SH-SY5Y (cell line): Measurements from ENCODE around the gene PEX14.

Experiments used
- GATA2 ChIP-seq: IDR thresholded peaks from 2 replicates; pipeline ENCODE4 v1.6.1; 2011; ENCODE audit warnings: mild to moderate bottlenecking, low read depth, low read length
- GATA3 ChIP-seq: IDR thresholded peaks from 2 replicates; pipeline ENCODE4 v1.6.1; 2011; ENCODE audit warnings: low read depth, mild to moderate bottlenecking, low read length, moderate library complexity

The PEX14 gene

DNA sequence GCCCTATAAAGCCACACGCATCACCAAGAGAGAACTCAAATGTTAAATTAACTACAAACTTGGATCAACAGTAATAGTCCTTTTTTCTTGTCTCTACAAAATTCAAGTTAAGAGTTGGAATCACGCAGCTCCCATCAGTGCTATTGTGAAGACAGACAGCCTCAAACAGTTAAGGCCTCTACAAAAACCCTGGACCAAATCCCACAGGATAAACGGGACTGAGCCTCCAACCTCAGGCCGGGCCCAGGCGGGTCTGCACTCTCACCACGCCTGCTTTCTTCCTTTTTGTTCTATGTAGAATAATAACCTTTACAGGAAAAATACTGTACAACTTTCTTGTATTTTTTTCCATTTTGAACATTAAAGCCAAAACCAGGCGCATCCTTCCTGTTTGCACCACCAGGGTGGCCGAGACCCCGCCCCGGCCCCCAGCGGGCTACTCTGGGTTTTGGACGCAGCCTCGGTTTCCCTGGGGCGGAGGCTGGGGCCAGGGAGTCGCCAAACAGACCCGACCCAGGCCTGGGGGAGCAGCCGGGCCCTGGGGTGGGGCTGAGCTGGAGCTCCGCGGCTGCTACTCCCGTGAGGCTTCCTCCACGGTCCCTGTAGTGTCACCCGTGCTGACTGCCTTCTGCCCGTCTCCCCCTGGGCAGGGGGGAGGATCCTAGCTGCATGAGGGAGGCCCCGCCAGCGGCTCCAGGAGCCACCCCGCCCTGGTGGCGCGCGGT, 163.2 kb downstream of the PEX14 start:
- no peak for TF ChIP-seq GATA2
- TF ChIP-seq GATA3 = no peak

DNA sequence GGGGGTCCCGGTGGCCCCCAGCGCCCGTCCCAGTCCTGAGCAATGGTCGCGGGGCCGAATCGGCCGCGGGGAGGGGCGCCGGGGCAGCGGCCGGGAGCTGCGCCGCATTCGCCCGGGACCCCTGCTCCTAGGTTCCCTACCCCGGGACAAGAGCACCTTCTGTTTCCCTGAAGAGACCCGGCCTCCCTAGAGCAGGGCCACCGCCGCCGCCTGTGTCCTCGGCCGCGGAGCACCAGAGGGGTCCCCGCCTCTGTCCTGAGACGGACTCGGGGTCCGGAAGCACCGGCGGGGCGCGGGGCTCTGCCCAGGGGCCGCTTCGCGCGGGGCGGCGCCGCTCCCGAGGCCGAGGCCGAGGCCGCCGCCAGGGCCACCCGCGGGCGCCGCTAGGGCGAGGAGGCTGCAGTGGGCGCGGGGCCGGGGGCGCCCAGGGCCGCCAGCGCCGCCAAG, 163.8 kb downstream of the PEX14 start:
- TF ChIP-seq GATA2 = no peak
- TF ChIP-seq GATA3 = no peak

DNA sequence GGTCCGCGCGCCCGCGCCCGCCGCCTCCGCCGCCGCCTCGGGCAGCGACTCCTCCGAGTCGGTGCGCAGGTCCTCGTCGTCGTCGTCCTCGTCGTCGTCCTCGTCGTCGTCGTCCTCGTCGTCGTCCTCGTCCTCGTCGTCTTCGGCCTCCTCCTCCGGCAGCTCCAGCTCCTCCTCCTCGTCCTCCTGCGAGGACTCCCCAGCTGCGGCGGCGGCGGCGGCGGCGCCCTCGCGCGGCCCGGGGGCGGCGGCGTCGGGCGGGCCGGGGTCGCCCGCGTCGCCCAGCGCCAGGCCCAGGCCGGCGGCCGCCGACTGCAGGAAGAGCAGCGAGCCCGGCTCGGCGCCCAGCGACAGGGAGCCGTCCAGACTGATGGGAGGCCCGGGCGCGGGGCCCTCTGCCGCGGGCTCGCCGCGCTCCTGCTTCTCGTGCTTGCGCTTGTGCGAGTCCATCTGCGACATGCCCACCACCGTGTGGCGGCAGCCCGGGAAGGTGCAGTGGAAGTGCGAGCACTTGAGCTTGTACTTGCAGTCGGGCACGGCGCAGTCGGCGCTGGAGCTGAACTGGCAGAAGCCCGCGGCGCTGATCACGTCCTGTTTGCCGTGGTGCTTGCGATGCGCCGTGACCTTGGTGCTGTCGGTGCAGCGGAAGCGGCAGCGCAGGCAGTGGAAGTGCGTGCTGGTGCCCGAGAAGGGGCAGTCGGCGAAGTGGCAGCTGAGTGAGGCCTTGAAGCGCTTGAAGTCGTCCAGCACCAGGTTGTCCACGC, 164.4 kb downstream of the PEX14 start:
- TF ChIP-seq GATA3 (no peak), GATA2 (no peak)

DNA sequence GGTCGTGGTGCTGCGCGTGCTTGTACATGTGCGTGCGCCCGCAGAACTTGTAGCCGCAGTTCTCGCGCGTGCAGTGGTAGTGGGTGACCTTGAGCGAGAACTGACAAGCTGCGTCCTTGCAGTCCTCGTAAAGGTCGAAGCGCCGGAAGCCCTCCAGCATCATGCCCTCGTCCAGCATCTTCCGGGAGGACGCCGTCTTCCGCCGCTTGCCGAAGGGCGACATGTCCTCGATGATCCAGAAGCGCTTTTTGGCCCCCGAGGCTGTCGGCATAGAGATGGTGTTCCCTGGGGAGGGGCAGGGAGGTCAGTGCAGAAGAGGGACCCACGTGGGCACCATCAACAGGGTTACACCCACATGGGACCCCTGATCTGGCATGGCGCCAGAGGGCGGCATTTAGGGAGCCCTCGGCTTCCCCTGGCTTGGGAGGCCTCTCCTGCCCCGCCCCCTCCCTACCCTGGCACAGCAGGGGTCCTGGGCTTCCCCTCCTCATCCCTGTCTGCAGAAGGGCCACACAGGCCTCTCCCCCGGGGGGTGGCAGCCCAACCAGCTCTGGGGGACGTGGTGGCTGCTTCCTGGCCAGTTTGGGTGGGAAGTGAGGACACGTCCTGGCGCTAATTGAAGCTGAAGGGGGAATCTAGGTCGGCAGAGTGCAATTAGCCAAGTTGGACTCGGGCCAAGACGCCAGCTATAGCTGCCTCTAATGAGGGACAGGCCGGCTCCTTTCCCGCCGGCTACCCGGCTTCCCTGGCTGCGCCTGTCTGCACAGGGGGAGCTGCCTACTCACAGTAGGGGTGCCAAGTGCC, 165.2 kb downstream of the PEX14 start:
- TF ChIP-seq GATA2 = no peak
- TF ChIP-seq GATA3 = no peak

DNA sequence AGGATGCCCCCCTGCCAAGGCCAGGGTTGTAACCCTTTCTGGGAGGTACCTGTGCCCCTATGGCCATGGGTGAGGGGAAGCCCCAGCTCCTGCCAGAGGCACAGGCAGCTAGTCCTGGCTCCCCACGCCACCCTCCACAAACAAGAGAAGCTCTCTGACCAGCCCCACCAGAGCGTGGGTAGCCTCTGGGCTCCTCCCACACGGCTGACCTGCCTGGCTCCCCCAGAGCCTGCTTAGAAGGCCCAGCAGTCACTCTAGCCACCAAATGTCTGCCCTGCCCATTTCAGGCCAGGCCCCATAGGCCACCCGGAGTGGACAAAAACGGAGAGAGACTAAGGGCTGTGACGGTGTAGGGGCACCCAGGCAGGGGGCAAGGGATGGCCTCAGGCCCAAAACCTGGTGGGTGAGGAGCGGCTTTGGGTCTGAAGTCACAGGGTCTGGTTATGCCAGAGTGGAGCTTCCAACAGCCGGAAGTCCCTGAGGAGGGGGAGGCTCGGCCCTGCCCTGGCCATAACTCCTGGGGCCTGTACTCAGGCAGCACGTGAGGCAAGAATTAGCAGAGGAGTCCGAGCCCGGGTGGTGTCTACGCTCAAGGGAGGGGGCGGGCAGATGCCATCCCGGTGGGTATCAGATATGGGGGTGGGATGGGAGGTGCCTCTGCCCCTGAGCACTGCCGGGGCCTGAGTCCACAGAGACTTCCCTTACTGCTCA, 166.2 kb downstream of the PEX14 start:
- TF ChIP-seq GATA2 (no peak), GATA3 (no peak)

DNA sequence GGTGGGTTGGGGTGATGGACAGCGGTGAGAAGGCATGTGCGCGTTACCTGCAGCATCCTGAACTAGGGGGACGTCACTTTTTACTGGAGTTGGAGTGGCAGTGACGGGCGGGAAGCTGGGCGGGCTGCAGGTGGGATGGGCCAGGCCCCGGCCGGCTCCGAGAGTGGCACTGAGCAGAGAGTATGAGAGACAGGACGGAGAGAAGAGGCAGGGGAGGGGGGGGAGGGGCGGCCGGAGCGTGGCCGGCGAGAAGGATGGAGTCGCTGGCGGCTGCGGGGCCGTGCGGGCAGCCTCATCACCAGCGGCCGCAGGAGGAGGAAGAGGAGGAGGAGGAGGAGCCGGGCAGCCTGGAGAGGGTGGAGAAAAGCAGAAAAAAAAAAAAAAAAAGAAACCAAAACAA, 167.2 kb downstream of the PEX14 start:
- no peak for TF ChIP-seq GATA2
- TF ChIP-seq GATA3 = no peak

DNA sequence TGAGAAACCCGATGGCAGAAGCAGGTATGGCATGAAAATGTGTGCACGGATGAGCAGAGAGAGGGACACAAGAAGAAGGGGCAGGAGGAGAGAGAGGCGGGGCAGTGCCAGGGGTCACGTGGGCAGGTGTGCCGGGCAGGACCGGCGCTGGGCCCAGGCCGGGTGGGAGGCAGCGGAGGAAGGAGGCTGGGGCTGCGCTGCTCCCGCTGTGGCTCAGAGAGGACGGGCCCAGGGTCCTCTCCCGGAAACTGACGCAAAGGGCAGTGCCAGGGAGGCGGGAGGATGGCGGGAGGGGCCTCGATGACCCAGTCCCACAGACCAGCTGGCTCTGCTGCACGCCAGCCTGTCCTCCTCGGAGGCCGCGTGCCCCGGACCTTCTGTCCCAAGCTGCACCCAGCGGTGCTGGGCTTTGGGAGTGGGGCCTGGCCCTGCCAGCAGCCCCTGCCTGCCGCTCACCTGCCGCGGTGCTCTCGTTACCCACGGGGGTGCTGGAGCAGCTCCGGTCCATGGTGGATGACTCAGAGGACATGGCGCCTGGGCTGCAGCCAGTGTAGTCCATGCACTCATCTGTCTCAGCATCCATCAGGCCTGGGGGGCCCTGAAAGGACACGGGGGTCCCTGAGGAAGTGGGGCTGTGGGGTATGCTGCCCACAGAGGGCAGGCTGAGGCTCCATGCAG, 167.8 kb downstream of the PEX14 start:
- TF ChIP-seq GATA3 (no peak), GATA2 (no peak)

DNA sequence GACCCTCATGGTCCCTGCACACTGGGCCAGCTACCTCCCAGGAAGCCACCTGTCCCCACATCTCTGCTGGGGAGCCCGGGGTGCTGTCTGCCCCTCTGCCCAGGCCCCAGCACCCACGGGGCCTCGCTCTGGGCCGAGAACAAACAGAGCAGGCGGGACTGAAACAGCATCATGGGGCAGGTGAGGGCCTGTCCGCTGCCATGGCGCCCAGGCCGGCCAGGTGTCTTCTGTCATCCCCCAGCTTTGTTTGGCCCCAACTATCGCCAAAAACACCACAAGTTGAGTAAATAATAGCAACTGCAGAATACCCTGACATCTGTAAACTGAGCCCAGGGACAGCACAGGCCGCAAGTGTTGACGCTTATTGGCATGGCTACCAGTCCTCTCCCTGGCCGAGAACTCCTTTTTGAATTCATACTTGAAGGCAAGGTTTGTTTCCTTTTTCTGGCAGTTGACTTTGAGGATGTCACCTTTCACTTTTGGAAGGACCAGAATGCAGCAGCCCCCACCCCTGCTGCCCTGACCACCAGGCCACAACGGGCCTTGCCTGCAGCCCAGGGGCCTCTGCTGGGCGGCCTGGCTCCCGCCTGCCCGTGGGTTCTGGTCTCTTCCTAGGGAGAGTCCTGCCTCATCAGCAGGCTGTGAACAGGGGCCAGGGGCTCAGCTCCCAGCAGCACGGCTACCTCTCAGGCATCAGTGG, 169.0 kb downstream of the PEX14 start:
- TF ChIP-seq GATA3 (no peak), GATA2 (no peak)

DNA sequence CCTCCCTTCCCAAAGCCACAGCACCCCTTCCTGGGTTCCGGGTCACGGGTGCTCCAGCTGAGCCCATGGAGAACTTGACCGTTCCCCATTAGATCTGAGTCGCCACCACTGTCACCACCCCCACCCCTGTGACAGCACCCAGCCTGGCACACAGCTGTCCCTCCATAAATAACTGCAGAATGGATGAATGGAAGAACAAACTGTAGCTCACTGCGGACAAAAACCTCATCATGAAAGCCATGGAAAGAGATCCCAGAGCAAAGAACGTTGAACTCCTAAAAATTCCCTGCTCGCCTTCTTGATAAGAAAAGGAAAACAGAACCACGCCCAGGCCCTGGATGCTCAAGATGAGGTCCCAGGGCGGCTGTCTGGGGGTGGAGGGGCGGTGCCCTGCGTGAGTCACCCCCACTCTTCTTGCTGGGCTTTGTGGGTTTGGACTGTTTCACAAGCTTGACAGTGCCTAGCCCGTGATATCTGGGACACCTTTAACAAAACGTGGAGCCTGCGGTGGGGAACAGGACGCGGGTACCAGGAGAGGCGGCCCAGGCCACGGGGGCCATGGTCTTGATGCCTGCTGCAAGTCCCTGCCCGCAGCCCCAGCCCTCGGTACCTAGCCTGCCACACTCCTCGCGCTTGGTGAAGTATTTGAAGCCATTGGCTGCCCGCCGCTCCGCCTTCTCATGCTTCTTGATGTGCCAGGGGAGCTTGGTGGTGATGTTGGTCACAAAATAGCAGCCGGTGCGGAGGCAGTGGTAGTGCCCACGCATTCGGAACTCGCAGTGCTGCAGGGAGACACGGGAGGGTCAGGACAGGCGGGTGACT, 169.8 kb downstream of the PEX14 start:
- TF ChIP-seq GATA2 = no peak
- TF ChIP-seq GATA3 = no peak

DNA sequence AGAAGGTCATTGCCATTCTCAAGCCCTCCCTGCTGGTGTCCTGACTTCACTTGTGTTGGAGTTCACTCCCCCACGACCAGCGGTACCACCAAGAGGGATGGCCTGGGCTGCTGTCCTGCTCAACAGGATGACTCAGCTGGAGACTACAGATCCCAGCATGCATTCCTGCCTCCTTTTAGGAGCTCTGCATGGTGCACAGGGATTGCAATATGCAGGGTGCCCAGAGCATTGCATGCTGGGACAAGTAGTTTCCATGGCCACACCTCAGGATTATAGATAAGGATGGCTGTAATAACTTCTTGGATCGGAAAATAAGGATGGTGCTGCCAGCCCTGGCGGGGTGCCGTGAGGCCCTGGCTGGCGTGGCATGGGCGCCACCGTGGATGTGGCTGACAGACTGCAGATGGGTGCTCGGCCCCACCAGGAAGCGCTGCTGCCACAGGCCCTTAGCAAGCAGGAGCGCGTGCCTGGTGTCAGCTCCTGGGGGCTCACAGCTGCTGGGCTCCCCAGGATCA, 171.7 kb downstream of the PEX14 start:
- TF ChIP-seq GATA2 (no peak), GATA3 (no peak)

DNA sequence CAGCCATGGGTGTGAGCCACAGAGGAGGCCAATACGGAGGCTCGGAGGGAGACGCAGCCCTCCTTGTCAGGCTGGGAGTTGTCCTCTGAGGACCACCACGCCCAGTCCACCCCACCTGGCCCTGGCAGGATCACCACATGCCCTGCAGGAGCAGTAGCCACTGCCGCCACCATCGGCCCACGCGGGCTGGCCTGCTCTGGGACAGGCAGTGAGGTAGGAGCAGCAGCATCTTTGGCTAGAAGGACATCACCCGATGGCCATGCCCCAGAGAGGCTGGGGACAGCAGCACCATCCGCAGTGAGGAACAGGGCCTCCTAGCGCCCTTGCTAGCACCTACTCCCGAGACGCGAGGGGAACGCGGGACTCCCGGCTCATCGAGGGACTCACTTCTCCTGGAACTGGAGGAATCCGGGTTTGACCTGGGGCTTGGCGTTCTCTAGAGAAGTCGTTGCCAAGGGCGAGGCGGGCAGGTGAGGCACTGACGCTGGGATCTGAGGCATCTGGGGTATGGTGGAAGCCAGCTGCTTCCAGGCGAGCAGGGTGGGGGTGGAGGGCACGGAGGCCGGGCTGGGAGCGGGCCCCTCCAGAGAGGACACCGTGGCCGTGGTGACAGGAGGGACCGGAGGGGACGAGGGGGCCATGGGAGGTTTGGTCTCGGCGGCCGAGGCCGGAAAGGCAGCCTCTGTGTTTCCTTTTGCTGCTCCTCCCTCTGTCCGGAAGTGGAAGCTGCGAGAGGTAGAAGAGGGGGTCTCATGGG, 172.8 kb downstream of the PEX14 start:
- TF ChIP-seq GATA2 = no peak
- TF ChIP-seq GATA3 = no peak
